Activated CD4-positive, alpha-beta memory T cell treated with anti-CD3 and anti-CD28 coated beads, Interleukin-2, amount 10 ng/mL, durations not matched to agents 7 days and 5 days (primary cell): ENCODE measurements around the gene CBARP. TPM values are rescaled to one million over a fixed set of nuclear protein-coding genes. Genes with fewer than 3 reads are reported as not detected.

ENCODE experiments used
- CTCF ChIA-PET: fragments of 350-600 bp; sonication (Branson Sonifier 250); formaldehyde crosslinking; loops from one replicate; lab custom pipeline; 2021; ENCODE audit warnings: antibody characterized with exemption, inconsistent platforms; lab: Charles Lee
- POLR2A ChIA-PET: fragments of 350-600 bp; sonication (Branson Sonifier 250); formaldehyde crosslinking; loops from one replicate; lab custom pipeline; 2021; ENCODE audit warnings: antibody characterized with exemption; lab: Charles Lee
- DNase-seq: peaks from one replicate; pipeline ENCODE4 v3.0.0-alpha.2; 2020
- H3K27ac Mint-ChIP-seq: one replicate; pipeline ENCODE4 v1.8.0; 2021; ENCODE audit warnings: mild to moderate bottlenecking, mixed read lengths
- H3K27me3 Mint-ChIP-seq: one replicate; pipeline ENCODE4 v1.8.0; 2021; ENCODE audit warnings: mixed read lengths
- H3K36me3 Mint-ChIP-seq: one replicate; pipeline ENCODE4 v1.8.0; 2021; ENCODE audit warnings: low read depth, mixed read lengths
- H3K4me1 Mint-ChIP-seq: one replicate; pipeline ENCODE4 v1.8.0; 2021; ENCODE audit warnings: mixed read lengths
- H3K4me3 Mint-ChIP-seq: one replicate; pipeline ENCODE4 v1.8.0; 2021; ENCODE audit warnings: mild to moderate bottlenecking, mixed read lengths
- H3K9me3 Mint-ChIP-seq: one replicate; pipeline ENCODE4 v1.8.0; 2021; ENCODE audit warnings: mixed read lengths
- total RNA-seq, 2 experiments: library from RNA; stranded (reverse); gene quantifications; one replicate each; pipeline ENCODE4 v1.2.3, GENCODE V29; 2021

The CBARP gene
- total RNA-seq, 2 experiments from 2014 or later = 0.35 to 0.55 TPM

GRCh38 chr19:1261538-1261797, 23.7 kb upstream of the CBARP start:
- CTCF ChIA-PET = interaction anchor here (11.2 kb wide), 1 partner anchor 17 kb away, joined by 412 read pairs; no protein-coding TSS in a partner anchor
- no peaks in the 10 kb centered on the region for H3K9me3 Mint-ChIP-seq
- peak overlapping the region; percentile 93 for H3K4me3 Mint-ChIP-seq
- no peaks in the 10 kb centered on the region for H3K27me3 Mint-ChIP-seq
- POLR2A ChIA-PET = interaction anchor here (1.1 to 10.9 kb wide), 6 partner anchors 6 to 47 kb away, joined by 3 to 162 read pairs (median 18); partner anchors contain the start of gene CIRBP
- peaks cover 58% of the 10 kb centered on the region for H3K4me1 Mint-ChIP-seq
- no peak for DNase-seq
- H3K36me3 Mint-ChIP-seq = peaks cover 34% of the 10 kb centered on the region
- peak overlapping the region; percentile 94 for H3K27ac Mint-ChIP-seq

DNA sequence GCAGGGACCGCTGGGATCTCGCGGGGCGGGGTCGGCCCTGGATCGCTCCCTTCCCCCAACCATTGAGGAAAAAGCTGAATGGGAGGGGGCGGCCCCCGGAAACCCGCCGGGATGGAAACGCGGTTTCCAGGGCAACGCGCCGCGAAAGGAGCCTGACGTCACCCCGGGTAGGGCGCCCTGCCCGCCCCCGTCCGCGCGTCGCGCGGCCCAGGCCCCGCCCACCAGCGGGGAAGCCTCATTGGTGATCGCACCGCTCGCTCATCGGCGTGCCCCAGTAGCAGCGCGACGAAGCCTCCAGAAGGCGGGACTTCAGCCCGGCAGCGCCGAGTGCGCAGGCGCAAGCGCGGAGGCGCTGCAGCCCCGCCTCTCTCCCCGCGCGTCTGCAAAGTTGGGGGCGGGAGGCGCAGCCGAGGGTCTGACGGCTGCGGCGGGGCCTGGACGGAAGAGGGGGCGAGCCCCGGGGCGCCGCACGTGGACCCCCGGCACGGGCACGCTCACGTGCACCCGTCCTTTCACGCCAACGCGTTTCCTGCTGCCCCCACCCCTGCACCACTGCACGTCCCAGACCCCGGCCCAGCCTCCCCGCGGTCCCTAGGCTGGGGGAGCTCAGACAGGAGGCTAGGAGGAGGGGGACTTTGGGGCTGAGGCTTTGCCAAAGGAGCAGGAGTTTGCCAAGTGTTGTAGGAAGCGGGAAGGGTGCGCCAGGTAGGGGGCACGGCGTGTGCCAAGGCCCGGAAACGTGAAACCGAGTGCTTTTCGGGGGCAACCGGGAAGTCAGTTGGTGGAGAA, 23.1 kb upstream of the CBARP start:
- peaks cover 38% of the 10 kb centered on the region for H3K36me3 Mint-ChIP-seq
- peak; percentile 98 for DNase-seq
- CTCF ChIA-PET = interaction anchor here (11.2 kb wide), 1 partner anchor 16 kb away, joined by 412 read pairs; no protein-coding TSS in a partner anchor
- H3K27ac Mint-ChIP-seq = peak overlapping the region; percentile 98
- H3K4me3 Mint-ChIP-seq = peak overlapping the region; percentile 93
- POLR2A ChIA-PET = interaction anchor here (1.0 to 10.9 kb wide), 7 partner anchors 7 to 47 kb away, joined by 3 to 162 read pairs (median 8); partner anchors contain the start of gene CIRBP
- H3K9me3 Mint-ChIP-seq = no peaks in the 10 kb centered on the region
- H3K4me1 Mint-ChIP-seq = peaks cover 58% of the 10 kb centered on the region
- no peaks in the 10 kb centered on the region for H3K27me3 Mint-ChIP-seq

DNA sequence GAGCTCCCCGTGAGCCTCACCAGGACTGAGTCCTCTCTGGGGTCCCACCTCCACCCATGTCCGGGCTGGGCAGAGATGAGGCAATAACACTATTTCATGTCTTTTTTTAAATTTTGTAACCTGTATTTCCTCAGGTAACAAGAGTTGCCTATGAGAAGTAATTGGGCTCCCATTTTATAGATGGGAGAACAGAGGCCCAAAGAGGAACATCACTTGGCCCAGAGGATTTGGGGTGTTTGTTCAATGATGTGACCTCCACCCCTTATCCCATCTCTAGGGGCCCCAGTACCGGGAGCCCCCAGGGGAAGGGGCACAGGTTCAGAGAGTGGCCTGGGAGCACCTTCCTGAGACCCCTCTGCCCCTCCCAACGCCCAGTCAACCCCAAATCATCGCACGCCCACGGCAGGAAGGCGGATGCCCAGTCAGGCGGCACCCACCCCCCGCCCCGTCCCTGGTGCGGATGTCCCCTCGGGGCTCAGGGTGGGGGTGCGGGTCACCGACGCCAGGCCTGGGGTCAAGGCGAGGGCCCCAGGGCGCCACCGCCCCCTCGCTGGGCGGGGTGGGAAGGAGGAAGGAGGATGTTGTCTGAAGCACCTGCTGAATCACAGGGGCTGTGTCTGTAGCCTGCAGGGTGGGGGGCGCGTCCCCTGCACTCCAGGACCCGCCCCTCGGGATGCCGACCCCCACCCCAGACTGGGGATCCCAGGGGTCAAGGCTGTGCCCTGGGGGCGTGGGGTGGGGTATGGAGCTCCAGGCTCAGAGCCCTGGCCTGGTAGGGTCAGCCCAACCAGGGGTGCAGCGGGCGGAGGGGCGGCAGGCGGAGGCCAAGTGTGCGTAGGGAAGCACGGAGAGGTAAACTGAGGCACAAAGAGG, 22.3 kb upstream of the CBARP start:
- CTCF ChIA-PET = interaction anchor here (0.8 to 11.2 kb wide), 2 partner anchors 15 to 19 kb away, joined by 3 to 412 read pairs; partner anchors contain the start of gene ATP5F1D
- POLR2A ChIA-PET = interaction anchor here (1.0 to 10.9 kb wide), 9 partner anchors 8 to 193 kb away, joined by 3 to 162 read pairs (median 5); partner anchors contain the start of genes ARHGAP45, CIRBP and FAM174C
- Mint-ChIP-seq H3K27ac (peak overlapping the region; percentile 98), H3K4me3 (peak overlapping the region; percentile 93), H3K36me3 (peaks cover 43% of the 10 kb centered on the region), H3K27me3 (no peaks in the 10 kb centered on the region), H3K9me3 (no peaks in the 10 kb centered on the region), H3K4me1 (peaks cover 55% of the 10 kb centered on the region)
- DNase-seq = peak; percentile 70

- POLR2A ChIA-PET = interaction anchor here (1.0 to 10.9 kb wide), 6 partner anchors 7 to 192 kb away, joined by 3 to 162 read pairs (median 16); partner anchors contain the start of genes ARHGAP45, CIRBP and FAM174C
- H3K36me3 Mint-ChIP-seq = peaks cover 50% of the 10 kb centered on the region
These were observed 21.5 kb upstream of the CBARP start for GRCh38 chr19:1259206-1259875.

GRCh38 chr19:1258707-1259205, 21.0 kb upstream of the CBARP start:
- Mint-ChIP-seq H3K4me3 (peak overlapping the region; percentile 86), H3K9me3 (no peaks in the 10 kb centered on the region), H3K27me3 (no peaks in the 10 kb centered on the region), H3K27ac (peak overlapping the region; percentile 98), H3K36me3 (peaks cover 50% of the 10 kb centered on the region), H3K4me1 (peaks cover 60% of the 10 kb centered on the region)
- DNase-seq = no peak
- ChIA-PET CTCF (interaction anchor here (0.6 to 11.2 kb wide), 4 partner anchors 14 to 737 kb away, joined by 3 to 412 read pairs (median 4); no protein-coding TSS in a partner anchor), POLR2A (interaction anchor here (1.2 to 7.3 kb wide), 4 partner anchors 9 to 192 kb away, joined by 5 to 119 read pairs (median 5); partner anchors contain the start of genes ARHGAP45, CIRBP and FAM174C)

More at GRCh38 chr19:1259206-1259875, 21.5 kb upstream of the CBARP start:
- DNase-seq = peak; percentile 83
- H3K27ac Mint-ChIP-seq = peak overlapping the region; percentile 98
- CTCF ChIA-PET = interaction anchor here (0.8 to 11.2 kb wide), 2 partner anchors 14 to 18 kb away, joined by 3 to 412 read pairs; partner anchors contain the start of gene ATP5F1D
- no peaks in the 10 kb centered on the region for H3K9me3 Mint-ChIP-seq
- peak overlapping the region; percentile 86 for H3K4me3 Mint-ChIP-seq
- H3K27me3 Mint-ChIP-seq = no peaks in the 10 kb centered on the region
- H3K4me1 Mint-ChIP-seq = peaks cover 58% of the 10 kb centered on the region

- Mint-ChIP-seq H3K27ac (peak overlapping the region; percentile 98), H3K4me1 (peaks cover 61% of the 10 kb centered on the region), H3K4me3 (peak overlapping the region; percentile 86), H3K36me3 (peaks cover 56% of the 10 kb centered on the region), H3K27me3 (no peaks in the 10 kb centered on the region), H3K9me3 (no peaks in the 10 kb centered on the region)
- ChIA-PET POLR2A (interaction anchor here (1.8 to 7.3 kb wide), 2 partner anchors 9 to 15 kb away, joined by 5 to 119 read pairs; partner anchors contain the start of gene CIRBP), CTCF (interaction anchor here (0.6 to 1.1 kb wide), 3 partner anchors 14 to 736 kb away, joined by 3 to 4 read pairs (median 3); no protein-coding TSS in a partner anchor)
- no peak for DNase-seq
These were observed 20.3 kb upstream of the CBARP start for GRCh38 chr19:1258163-1258492.

GRCh38 chr19:1257475-1258162, 19.8 kb upstream of the CBARP start:
- ChIA-PET CTCF (interaction anchor here (1.1 kb wide), 1 partner anchor 13 kb away, joined by 4 read pairs; no protein-coding TSS in a partner anchor), POLR2A (interaction anchor here (1.8 to 7.3 kb wide), 2 partner anchors 10 to 14 kb away, joined by 5 to 119 read pairs; partner anchors contain the start of gene CIRBP)
- Mint-ChIP-seq H3K27ac (peak overlapping the region; percentile 98), H3K4me3 (peak overlapping the region; percentile 14), H3K9me3 (no peaks in the 10 kb centered on the region), H3K4me1 (peaks cover 58% of the 10 kb centered on the region), H3K36me3 (peaks cover 56% of the 10 kb centered on the region), H3K27me3 (no peaks in the 10 kb centered on the region)
- no peak for DNase-seq

DNA sequence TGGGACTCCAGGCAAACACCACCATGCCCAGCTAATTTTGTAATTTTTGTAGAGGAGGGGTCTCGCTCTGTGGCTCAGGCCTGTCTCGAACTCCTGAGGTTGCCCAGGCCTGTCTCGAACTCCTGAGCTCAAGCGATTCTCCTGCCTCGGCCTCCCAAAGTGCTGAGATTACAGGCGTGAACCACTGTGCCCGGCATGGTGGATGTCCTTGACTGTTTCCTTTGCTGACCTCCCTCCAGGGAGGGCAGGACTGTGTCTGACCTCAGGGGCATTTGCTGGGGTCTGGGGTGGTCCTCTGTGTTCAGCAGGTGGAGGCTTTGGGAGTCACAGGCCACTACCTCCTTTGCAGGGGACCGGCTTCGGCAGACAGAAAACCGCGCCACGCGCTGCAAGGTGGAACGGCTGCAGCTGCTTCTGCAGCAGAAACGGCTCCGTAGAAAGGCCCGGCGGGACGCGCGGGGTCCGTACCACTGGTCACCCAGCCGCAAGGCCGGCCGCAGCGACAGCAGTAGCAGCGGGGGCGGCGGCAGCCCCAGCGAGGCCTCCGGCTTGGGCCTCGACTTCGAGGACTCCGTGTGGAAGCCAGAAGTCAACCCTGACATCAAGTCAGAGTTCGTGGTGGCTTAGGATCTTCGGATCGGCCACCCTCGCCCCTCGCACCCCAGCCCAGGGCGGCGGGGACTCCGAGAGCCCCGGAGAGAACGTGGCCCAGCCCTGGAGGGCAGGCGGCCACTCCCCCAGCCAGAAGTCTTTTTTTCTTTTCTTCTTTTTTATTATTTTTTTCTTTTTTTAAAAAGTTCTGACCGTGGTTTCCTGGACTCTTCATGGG, 19.1 kb upstream of the CBARP start:
- Mint-ChIP-seq H3K4me3 (no peak overlapping the region), H3K9me3 (no peaks in the 10 kb centered on the region), H3K36me3 (peaks cover 61% of the 10 kb centered on the region), H3K27me3 (no peaks in the 10 kb centered on the region), H3K27ac (peak overlapping the region; percentile 75), H3K4me1 (peaks cover 54% of the 10 kb centered on the region)
- CTCF ChIA-PET = interaction anchor here (1.7 kb wide), 1 partner anchor 13 kb away, joined by 8 read pairs; no protein-coding TSS in a partner anchor
- POLR2A ChIA-PET = interaction anchor here (1.8 to 7.3 kb wide), 2 partner anchors 11 to 13 kb away, joined by 5 to 119 read pairs; partner anchors contain the start of gene CIRBP
- no peak for DNase-seq

DNA sequence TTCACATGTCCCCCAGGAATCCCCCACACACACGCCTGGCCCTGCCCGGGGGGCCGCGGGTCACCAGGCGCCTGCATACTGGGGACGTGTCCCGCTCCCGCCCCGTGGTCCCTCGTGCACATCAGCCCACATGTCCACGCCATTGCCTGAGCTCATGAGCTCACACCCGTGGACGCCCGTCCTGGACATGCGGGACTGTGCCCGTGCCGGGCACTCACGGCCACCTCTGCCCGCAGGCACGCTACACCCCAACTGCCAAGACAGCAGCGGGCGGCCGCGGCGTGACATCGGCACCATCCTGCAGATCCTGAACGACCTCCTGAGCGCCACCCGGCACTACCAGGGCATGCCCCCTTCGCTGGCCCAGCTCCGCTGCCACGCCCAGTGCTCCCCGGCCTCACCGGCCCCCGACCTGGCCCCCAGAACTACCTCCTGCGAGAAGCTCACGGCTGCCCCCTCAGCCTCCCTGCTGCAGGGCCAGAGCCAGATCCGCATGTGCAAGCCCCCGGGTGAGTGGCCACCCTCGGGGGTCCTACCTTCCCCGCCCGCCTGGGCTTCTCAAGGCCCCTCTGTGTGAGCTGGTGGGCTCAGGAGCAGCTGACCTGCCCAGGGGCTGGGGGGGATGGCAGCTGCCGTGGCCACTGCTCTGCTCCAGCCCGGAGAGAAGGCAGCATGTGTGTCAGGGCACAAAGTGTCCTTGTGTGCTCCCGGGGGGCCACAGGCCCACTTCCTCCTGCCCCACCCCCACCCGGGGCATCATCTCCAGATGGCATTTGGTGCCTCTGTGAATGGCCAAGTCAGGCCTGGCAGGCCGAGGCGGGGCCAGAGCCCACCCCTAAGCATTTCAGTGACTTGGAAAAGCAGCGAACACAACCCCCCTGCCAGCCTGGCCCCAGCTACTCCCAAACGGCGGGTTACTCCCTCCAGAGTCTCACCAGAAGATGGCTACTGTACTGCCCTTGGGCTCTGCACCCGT, 17.7 kb upstream of the CBARP start:
- POLR2A ChIA-PET = interaction anchor here (7.3 kb wide), 1 partner anchor 12 kb away, joined by 119 read pairs; the partner anchor contains the start of gene CIRBP
- no peaks in the 10 kb centered on the region for H3K9me3 Mint-ChIP-seq
- peak overlapping the region; percentile 56 for H3K27ac Mint-ChIP-seq
- peaks cover 47% of the 10 kb centered on the region for H3K4me1 Mint-ChIP-seq
- H3K27me3 Mint-ChIP-seq = no peaks in the 10 kb centered on the region
- CTCF ChIA-PET = interaction anchor here (1.7 to 4.9 kb wide), 2 partner anchors 11 kb away, joined by 8 to 44 read pairs; no protein-coding TSS in a partner anchor
- peaks cover 62% of the 10 kb centered on the region for H3K36me3 Mint-ChIP-seq
- peak overlapping the region; percentile 41 for H3K4me3 Mint-ChIP-seq
- no peak for DNase-seq
